Endothelial cell of umbilical vein (primary cell): ENCODE measurements around the gene GPHB5.

Source experiments
- CTCF ChIP-seq, 2 donors: IDR thresholded peaks; 1 replicate in 1 of 2; 2 replicates in 1 of 2; pipeline ENCODE4 v1.5.1; 2011; ENCODE audit warnings: low read length in 2 of 2, mild to moderate bottlenecking in 2 of 2, moderate library complexity in 2 of 2, control low read depth in 1 of 2, inconsistent platforms in 1 of 2, low read depth in 1 of 2; ENCODE audit not compliant: insufficient read depth in 1 of 2; ENCODE audit errors: extremely low read depth in 1 of 2
- POLR2AphosphoS5 ChIP-seq: IDR thresholded peaks from 2 replicates; pipeline ENCODE4 v1.6.1; 2012; ENCODE audit warnings: low read depth, mild to moderate bottlenecking, control low read depth, low read length, moderate library complexity; ENCODE audit not compliant: insufficient read depth

GRCh38 chr14:63300854-63301253, 17.9 kb downstream of the GPHB5 start:
- TF ChIP-seq CTCF (IDR thresholded peaks at IDR 0.05; ENCODE audit: extremely low read depth in 1 of 2, insufficient read depth in 1 of 2, low read depth in 1 of 2, low read length in 2 of 2), result no peak
- TF ChIP-seq POLR2AphosphoS5, result no peak
